ENCODE results near the gene ZDHHC5. TPM values are rescaled to one million over a fixed set of nuclear protein-coding genes. Genes with fewer than 3 reads are reported as not detected.

ZDHHC5 gene
- total and polyA plus RNA-seq, 2 donors (not counting 1 experiment from before 2014, with no cell fraction given) = 31.5 to 53.8 TPM

GRCh38 chr11:57662893-57663292 lies 5.0 kb upstream of the ZDHHC5 start:
- ATAC-seq (ENCODE audit: low read depth) (no peak), DNase-seq (peak; percentile 57)
- POLR2A ChIA-PET = no interaction called here
- Histone ChIP-seq H4K20me1 (ENCODE audit: control insufficient read depth, insufficient read depth, low read length, poor library complexity, severe bottlenecking) (peaks cover 8% of the 10 kb centered on the region), H3K36me3 (replicated peaks in 1 of 2; ENCODE audit: control extremely low read depth in 1 of 2, control insufficient read depth in 1 of 2, extremely low read depth in 1 of 2, insufficient read depth in 2 of 2, low read length in 1 of 2) (peaks cover 5 to 35% of the 10 kb centered on the region in 2 experiments), H2AFZ (ENCODE audit: insufficient read depth, low read depth, low read length, poor library complexity, severe bottlenecking) (no peak overlapping the region), H3K27ac (ENCODE audit: low read length in 2 of 2) (no peak overlapping the region), H3K4me1 (ENCODE audit: control insufficient read depth in 2 of 2, insufficient read depth in 2 of 2, low read length in 2 of 2) (peaks cover 9 to 21% of the 10 kb centered on the region in 2 donors), H3K4me3 (ENCODE audit: control extremely low read depth in 1 of 5, extremely low read depth in 1 of 5, insufficient read depth in 1 of 5, low read depth in 2 of 5, low read length in 4 of 5) (no peak overlapping the region), H3K4me2 (replicated peaks; ENCODE audit: low read depth, low read length, poor library complexity, severe bottlenecking) (no peak overlapping the region), H3K27me3 (replicated peaks in 1 of 4; ENCODE audit: control extremely low read depth in 1 of 4, control insufficient read depth in 3 of 4, insufficient read depth in 4 of 4, low read length in 3 of 4) (no peaks in the 10 kb centered on the region), H3K9ac (ENCODE audit: low read length) (no peak overlapping the region), H3K9me3 (ENCODE audit: control extremely low read depth in 1 of 3, control insufficient read depth in 2 of 3, insufficient read depth in 1 of 3, low read length in 2 of 3) (no peaks in the 10 kb centered on the region), H3K79me2 (ENCODE audit: control insufficient read depth, insufficient read depth, low read length) (peaks cover 46% of the 10 kb centered on the region)
- WGBS (ENCODE audit: insufficient coverage) = 69% methylated on average over 2 of the region's 4 CpGs
- Mint-ChIP-seq H3K27me3 (no peaks in the 10 kb centered on the region), H3K4me3 (no peak overlapping the region), H3K27ac (no peak overlapping the region), H3K9me3 (ENCODE audit: insufficient read depth) (no peaks in the 10 kb centered on the region), H3K4me1 (peaks cover 35% of the 10 kb centered on the region)
- intact Hi-C loops (cut with micrococcal nuclease) = no loop called here
- TF ChIP-seq EZH2 (IDR thresholded peaks at IDR 0.05; ENCODE audit: borderline replicate concordance, insufficient read depth, low read depth, low read length, poor library complexity, severe bottlenecking) = no peak
- TF ChIP-seq, protein P1, sequence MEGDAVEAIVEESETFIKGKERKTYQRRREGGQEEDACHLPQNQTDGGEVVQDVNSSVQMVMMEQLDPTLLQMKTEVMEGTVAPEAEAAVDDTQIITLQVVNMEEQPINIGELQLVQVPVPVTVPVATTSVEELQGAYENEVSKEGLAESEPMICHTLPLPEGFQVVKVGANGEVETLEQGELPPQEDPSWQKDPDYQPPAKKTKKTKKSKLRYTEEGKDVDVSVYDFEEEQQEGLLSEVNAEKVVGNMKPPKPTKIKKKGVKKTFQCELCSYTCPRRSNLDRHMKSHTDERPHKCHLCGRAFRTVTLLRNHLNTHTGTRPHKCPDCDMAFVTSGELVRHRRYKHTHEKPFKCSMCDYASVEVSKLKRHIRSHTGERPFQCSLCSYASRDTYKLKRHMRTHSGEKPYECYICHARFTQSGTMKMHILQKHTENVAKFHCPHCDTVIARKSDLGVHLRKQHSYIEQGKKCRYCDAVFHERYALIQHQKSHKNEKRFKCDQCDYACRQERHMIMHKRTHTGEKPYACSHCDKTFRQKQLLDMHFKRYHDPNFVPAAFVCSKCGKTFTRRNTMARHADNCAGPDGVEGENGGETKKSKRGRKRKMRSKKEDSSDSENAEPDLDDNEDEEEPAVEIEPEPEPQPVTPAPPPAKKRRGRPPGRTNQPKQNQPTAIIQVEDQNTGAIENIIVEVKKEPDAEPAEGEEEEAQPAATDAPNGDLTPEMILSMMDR (IDR thresholded peaks at IDR 0.05) = peak; percentile 40
- CTCF ChIA-PET = interaction anchor here (0.7 to 1.8 kb wide), 3 partner anchors 22 to 336 kb away, joined by 3 to 8 read pairs (median 3); no protein-coding TSS in a partner anchor

DNA sequence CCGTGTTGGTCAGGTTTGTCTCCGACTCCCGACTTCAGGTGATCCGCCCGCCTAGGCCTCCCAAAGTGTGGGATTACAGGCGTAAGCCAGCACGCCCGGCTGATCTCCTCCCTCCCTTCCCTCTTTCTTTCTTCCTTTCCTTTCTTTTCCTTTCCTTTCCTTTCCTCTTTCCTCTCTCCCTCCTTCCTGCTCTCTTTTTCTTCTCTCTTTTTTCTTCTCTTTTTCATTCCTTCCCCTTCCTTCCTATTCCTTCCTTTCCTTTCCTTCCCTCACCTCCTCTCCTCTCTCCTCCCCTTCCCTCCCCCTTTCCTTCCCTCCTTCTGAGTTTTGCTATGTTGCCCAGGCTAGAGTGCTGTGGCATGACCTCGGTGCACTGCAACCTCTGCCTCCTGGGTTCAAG lies 3.9 kb upstream of the ZDHHC5 start:
- intact Hi-C loops (cut with micrococcal nuclease) = no loop called here
- no peak overlapping the region for H3K27ac ChIP-seq (ENCODE audit: low read length in 2 of 2)
- no peaks in the 10 kb centered on the region for H3K9me3 Mint-ChIP-seq (ENCODE audit: insufficient read depth)
- no peak overlapping the region for H3K4me3 ChIP-seq (ENCODE audit: control extremely low read depth in 1 of 5, extremely low read depth in 1 of 5, insufficient read depth in 1 of 5, low read depth in 2 of 5, low read length in 4 of 5)
- no peak for TF ChIP-seq EZH2 (IDR thresholded peaks at IDR 0.05; ENCODE audit: borderline replicate concordance, insufficient read depth, low read depth, low read length, poor library complexity, severe bottlenecking)
- TF ChIP-seq, protein P1 (IDR thresholded peaks at IDR 0.05) = no peak
- no peak overlapping the region for H3K27ac Mint-ChIP-seq
- WGBS (ENCODE audit: insufficient coverage) = 94% methylated on average over 3 of the region's 9 CpGs
- H2AFZ ChIP-seq (ENCODE audit: insufficient read depth, low read depth, low read length, poor library complexity, severe bottlenecking) = no peak overlapping the region
- ChIA-PET CTCF (interaction anchor here (0.7 to 1.6 kb wide), 3 partner anchors 20 to 913 kb away, joined by 3 to 5 read pairs (median 3); no protein-coding TSS in a partner anchor), POLR2A (no interaction called here)
- H3K79me2 ChIP-seq (ENCODE audit: control insufficient read depth, insufficient read depth, low read length) = peaks cover 40% of the 10 kb centered on the region
- DNase-seq = no peak
- no peak overlapping the region for H3K4me3 Mint-ChIP-seq
- peaks cover 35% of the 10 kb centered on the region for H3K4me1 Mint-ChIP-seq
- H3K9me3 ChIP-seq (ENCODE audit: control extremely low read depth in 1 of 3, control insufficient read depth in 2 of 3, insufficient read depth in 1 of 3, low read length in 2 of 3) = no peaks in the 10 kb centered on the region
- H3K27me3 Mint-ChIP-seq = no peaks in the 10 kb centered on the region
- H3K27me3 ChIP-seq (replicated peaks in 1 of 4; ENCODE audit: control extremely low read depth in 1 of 4, control insufficient read depth in 3 of 4, insufficient read depth in 4 of 4, low read length in 3 of 4) = no peaks in the 10 kb centered on the region
- ATAC-seq (ENCODE audit: low read depth) = no peak
- no peak overlapping the region for H3K4me2 ChIP-seq (replicated peaks; ENCODE audit: low read depth, low read length, poor library complexity, severe bottlenecking)
- H3K36me3 ChIP-seq (replicated peaks in 1 of 2; ENCODE audit: control extremely low read depth in 1 of 2, control insufficient read depth in 1 of 2, extremely low read depth in 1 of 2, insufficient read depth in 2 of 2, low read length in 1 of 2) = peaks cover 5 to 35% of the 10 kb centered on the region in 2 experiments
- H4K20me1 ChIP-seq (ENCODE audit: control insufficient read depth, insufficient read depth, low read length, poor library complexity, severe bottlenecking) = peaks cover 8% of the 10 kb centered on the region
- H3K9ac ChIP-seq (ENCODE audit: low read length) = no peak overlapping the region
- peaks cover 8 to 18% of the 10 kb centered on the region in 2 donors for H3K4me1 ChIP-seq (ENCODE audit: control insufficient read depth in 2 of 2, insufficient read depth in 2 of 2, low read length in 2 of 2)
